ENCODE measurements around the gene ERC2. TPM values are rescaled to one million over a fixed set of nuclear protein-coding genes. Genes with fewer than 3 reads are reported as not detected.

The ERC2 gene
- polyA plus RNA-seq, 3 donors = not detected

DNA sequence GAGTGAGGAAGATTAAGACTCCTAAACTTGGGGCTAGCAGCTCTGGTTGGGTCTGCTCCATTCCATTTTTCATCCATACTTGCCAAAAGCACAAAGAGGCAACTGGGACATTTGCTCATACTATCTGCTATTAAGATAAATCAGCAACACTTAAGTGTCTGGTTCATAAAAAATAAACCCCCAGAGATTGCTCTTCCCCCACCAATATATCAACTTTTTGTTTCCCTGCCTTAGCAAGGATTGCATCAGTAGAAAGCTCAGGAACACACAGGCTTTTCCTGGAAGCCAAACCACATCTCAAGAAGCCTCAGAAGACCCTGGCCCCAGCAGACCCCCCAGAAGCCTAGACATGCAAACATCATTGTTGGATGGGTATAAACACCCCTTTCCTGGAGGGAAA lies 748.8 kb downstream of the ERC2 start:
- Histone ChIP-seq H3K9me3 (replicated peaks in 1 of 2; ENCODE audit: control insufficient read depth in 1 of 2, insufficient read depth in 1 of 2, low read length in 2 of 2) (no peaks in the 10 kb centered on the region), H3K4me3 (replicated peaks in 1 of 3; ENCODE audit: low read depth in 2 of 3, low read length in 3 of 3) (no peak overlapping the region), H2AFZ (ENCODE audit: insufficient read depth, low read depth, low read length, poor library complexity, severe bottlenecking) (no peak overlapping the region), H3K36me3 (replicated peaks in 1 of 2; ENCODE audit: control insufficient read depth in 1 of 2, insufficient read depth in 2 of 2, low read length in 2 of 2) (no peaks in the 10 kb centered on the region), H3K79me2 (ENCODE audit: insufficient read depth, low read length) (no peaks in the 10 kb centered on the region), H3K27me3 (ENCODE audit: control insufficient read depth in 2 of 2, insufficient read depth in 2 of 2, low read length in 2 of 2) (peaks cover 0 to 3% of the 10 kb centered on the region in 2 donors), H4K20me1 (ENCODE audit: insufficient read depth, low read length) (no peaks in the 10 kb centered on the region), H3K27ac (ENCODE audit: low read depth in 1 of 2, low read length in 2 of 2) (no peak overlapping the region), H3K4me2 (replicated peaks; ENCODE audit: extremely low read depth, low read length, poor library complexity, severe bottlenecking) (no peak overlapping the region), H3K4me1 (ENCODE audit: control insufficient read depth in 1 of 2, insufficient read depth in 2 of 2, low read length in 2 of 2) (no peaks in the 10 kb centered on the region), H3K9ac (ENCODE audit: insufficient read depth, low read length, poor library complexity, severe bottlenecking) (no peak overlapping the region)
- intact Hi-C loops (cut with micrococcal nuclease) = no loop called here
- Mint-ChIP-seq H3K4me3 (no peak overlapping the region), H3K36me3 (no peaks in the 10 kb centered on the region), H3K4me1 (no peaks in the 10 kb centered on the region), H3K9me3 (peaks cover 0 to 3% (median 0%) of the 10 kb centered on the region in 7 donors), H3K27me3 (ENCODE audit: low read depth in 3 of 3) (peaks cover 1 to 26% (median 6%) of the 10 kb centered on the region in 3 donors), H3K27ac (no peak overlapping the region)
- DNase-seq = no peak
- TF ChIP-seq, protein P1, sequence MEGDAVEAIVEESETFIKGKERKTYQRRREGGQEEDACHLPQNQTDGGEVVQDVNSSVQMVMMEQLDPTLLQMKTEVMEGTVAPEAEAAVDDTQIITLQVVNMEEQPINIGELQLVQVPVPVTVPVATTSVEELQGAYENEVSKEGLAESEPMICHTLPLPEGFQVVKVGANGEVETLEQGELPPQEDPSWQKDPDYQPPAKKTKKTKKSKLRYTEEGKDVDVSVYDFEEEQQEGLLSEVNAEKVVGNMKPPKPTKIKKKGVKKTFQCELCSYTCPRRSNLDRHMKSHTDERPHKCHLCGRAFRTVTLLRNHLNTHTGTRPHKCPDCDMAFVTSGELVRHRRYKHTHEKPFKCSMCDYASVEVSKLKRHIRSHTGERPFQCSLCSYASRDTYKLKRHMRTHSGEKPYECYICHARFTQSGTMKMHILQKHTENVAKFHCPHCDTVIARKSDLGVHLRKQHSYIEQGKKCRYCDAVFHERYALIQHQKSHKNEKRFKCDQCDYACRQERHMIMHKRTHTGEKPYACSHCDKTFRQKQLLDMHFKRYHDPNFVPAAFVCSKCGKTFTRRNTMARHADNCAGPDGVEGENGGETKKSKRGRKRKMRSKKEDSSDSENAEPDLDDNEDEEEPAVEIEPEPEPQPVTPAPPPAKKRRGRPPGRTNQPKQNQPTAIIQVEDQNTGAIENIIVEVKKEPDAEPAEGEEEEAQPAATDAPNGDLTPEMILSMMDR (IDR thresholded peaks at IDR 0.05) = no peak

DNA sequence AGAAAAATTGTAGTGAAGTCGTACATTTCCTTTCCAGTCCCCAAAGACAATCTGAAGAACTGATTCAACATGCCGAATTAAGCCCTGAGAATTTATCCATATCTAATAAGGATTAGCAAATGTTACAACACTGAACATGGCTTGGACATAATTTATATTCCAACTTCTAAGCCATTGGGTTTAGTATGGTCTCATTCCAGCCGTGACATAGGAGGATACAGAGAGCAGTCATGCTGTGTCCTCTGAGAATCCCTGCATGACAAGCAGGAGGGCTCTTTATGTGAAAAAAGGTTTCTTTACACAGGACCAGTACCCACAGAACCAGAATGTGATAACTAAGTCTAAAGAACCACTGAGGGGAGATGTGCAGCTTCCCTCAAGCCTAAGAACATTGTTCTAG lies 749.3 kb downstream of the ERC2 start:
- Histone ChIP-seq H3K79me2 (ENCODE audit: insufficient read depth, low read length) (no peaks in the 10 kb centered on the region), H3K9ac (ENCODE audit: insufficient read depth, low read length, poor library complexity, severe bottlenecking) (no peak overlapping the region), H3K36me3 (replicated peaks in 1 of 2; ENCODE audit: control insufficient read depth in 1 of 2, insufficient read depth in 2 of 2, low read length in 2 of 2) (no peaks in the 10 kb centered on the region), H3K4me1 (ENCODE audit: control insufficient read depth in 1 of 2, insufficient read depth in 2 of 2, low read length in 2 of 2) (no peaks in the 10 kb centered on the region), H3K27me3 (ENCODE audit: control insufficient read depth in 2 of 2, insufficient read depth in 2 of 2, low read length in 2 of 2) (no peaks in the 10 kb centered on the region), H2AFZ (ENCODE audit: insufficient read depth, low read depth, low read length, poor library complexity, severe bottlenecking) (no peak overlapping the region), H3K4me2 (replicated peaks; ENCODE audit: extremely low read depth, low read length, poor library complexity, severe bottlenecking) (no peak overlapping the region), H3K27ac (ENCODE audit: low read depth in 1 of 2, low read length in 2 of 2) (no peak overlapping the region), H3K4me3 (replicated peaks in 1 of 3; ENCODE audit: low read depth in 2 of 3, low read length in 3 of 3) (no peak overlapping the region), H3K9me3 (replicated peaks in 1 of 2; ENCODE audit: control insufficient read depth in 1 of 2, insufficient read depth in 1 of 2, low read length in 2 of 2) (no peaks in the 10 kb centered on the region), H4K20me1 (ENCODE audit: insufficient read depth, low read length) (no peaks in the 10 kb centered on the region)
- H3K9me3 Mint-ChIP-seq = peaks cover 0 to 3% (median 0%) of the 10 kb centered on the region in 7 donors
- no peaks in the 10 kb centered on the region for H3K36me3 Mint-ChIP-seq
- TF ChIP-seq, protein P1 (IDR thresholded peaks at IDR 0.05) = no peak
- no peaks in the 10 kb centered on the region for H3K4me1 Mint-ChIP-seq
- 86% methylated on average over 1 of the region's 3 CpGs for WGBS (ENCODE audit: insufficient coverage)
- no peak for DNase-seq
- H3K27ac Mint-ChIP-seq = no peak overlapping the region
- peaks cover 1 to 24% (median 4%) of the 10 kb centered on the region in 3 donors for H3K27me3 Mint-ChIP-seq (ENCODE audit: low read depth in 3 of 3)
- no peak overlapping the region for H3K4me3 Mint-ChIP-seq
- intact Hi-C loops (cut with micrococcal nuclease) = no loop called here

All from CD14-positive monocyte (primary cell).